HG02678 (cell line): ENCODE measurements around the gene MRPS11.
"Not testable (repeated sequence)": the region's sequence is repeated elsewhere in the genome, so short reads cannot be mapped to it uniquely, and the experiment has no call there.

Experiments
- ATAC-seq: cut with Tn5 transposase; IDR thresholded peaks from one replicate; pipeline ENCODE4 v1.9.1; 2021; ENCODE audit warnings: mild to moderate bottlenecking, moderate library complexity; ENCODE audit not compliant: unreplicated experiment

The MRPS11 gene

GRCh38 chr15:88489321-88489720, 21.8 kb downstream of the MRPS11 start:
- no peak for ATAC-seq

GRCh38 chr15:88490036-88490435, 22.5 kb downstream of the MRPS11 start:
- ATAC-seq, result no peak

GRCh38 chr15:88491158-88491557, 23.6 kb downstream of the MRPS11 start:
- no peak for ATAC-seq

GRCh38 chr15:88493844-88494243, 26.3 kb downstream of the MRPS11 start:
- ATAC-seq, result no peak

GRCh38 chr15:88497109-88497765, 29.7 kb downstream of the MRPS11 start:
- ATAC-seq, result no peak

- ATAC-seq, result no peak
These were observed 31.5 kb downstream of the MRPS11 start for GRCh38 chr15:88498996-88499395.

- ATAC-seq, result no peak
These were observed 36.9 kb downstream of the MRPS11 start for GRCh38 chr15:88504445-88504844.

- no peak for ATAC-seq
These were observed 38.2 kb downstream of the MRPS11 start for GRCh38 chr15:88505721-88506120.

- ATAC-seq, result no peak
These were observed 39.1 kb downstream of the MRPS11 start for GRCh38 chr15:88506628-88507027.

GRCh38 chr15:88509321-88509720, 41.8 kb downstream of the MRPS11 start:
- no peak for ATAC-seq

- peak; percentile 45 for ATAC-seq
These were observed 42.5 kb downstream of the MRPS11 start for GRCh38 chr15:88509964-88510363.

GRCh38 chr15:88511161-88511560, 43.7 kb downstream of the MRPS11 start:
- no peak for ATAC-seq

- no peak for ATAC-seq
These were observed 44.6 kb downstream of the MRPS11 start for GRCh38 chr15:88512078-88512477.

- ATAC-seq, result no peak
These were observed 45.1 kb downstream of the MRPS11 start for GRCh38 chr15:88512601-88513000.

- no peak for ATAC-seq
These were observed 45.7 kb downstream of the MRPS11 start for GRCh38 chr15:88513195-88513594.

- ATAC-seq, result no peak
These were observed 51.4 kb downstream of the MRPS11 start for GRCh38 chr15:88518903-88519302.

GRCh38 chr15:88524094-88524493, 56.6 kb downstream of the MRPS11 start:
- not testable (repeated sequence) for ATAC-seq

GRCh38 chr15:88525418-88525817, 57.9 kb downstream of the MRPS11 start:
- ATAC-seq, result no peak

GRCh38 chr15:88526247-88526879, 58.9 kb downstream of the MRPS11 start:
- ATAC-seq, result no peak

GRCh38 chr15:88529021-88529630, 61.6 kb downstream of the MRPS11 start:
- no peak for ATAC-seq
